ENCODE results near the gene AKAP7.

DNA sequence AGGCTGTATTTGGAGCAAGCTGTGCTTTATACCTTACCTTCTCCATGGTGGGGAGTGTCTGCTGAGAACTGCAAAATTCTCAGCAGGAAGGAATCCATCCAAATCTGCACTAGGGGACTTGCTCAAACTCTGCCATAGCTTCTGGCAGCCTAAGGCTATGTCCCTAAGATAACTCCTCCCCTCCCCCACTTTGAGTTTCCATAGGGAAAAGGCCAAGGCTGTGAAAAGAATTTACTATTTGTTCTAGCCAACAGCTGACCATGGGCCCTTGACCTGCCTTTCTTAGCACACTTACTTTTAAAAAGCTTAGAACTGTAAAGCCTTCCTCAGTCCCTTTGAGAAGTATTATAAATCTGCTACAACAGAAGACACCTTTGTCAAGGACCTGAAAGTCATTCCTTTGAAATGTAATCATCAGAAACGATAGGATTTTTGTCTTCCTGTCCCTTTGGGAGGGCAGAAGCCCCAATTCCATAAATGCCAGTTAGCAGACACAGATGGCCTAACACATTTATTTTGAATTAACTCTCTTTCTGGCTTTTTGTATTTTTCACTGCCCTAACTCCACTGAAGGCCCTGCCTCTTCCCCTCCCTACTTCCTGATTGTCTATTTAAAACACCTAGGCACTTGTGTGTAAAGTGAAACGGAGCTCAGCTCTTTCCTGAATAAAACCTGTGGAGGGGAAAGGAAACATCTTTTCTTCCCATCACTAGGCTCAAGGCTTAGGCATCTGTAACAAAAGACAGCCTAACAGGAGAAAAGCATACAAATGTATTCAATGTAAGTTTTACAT lies 157.1 kb downstream of the AKAP7 start:
- TF ChIP-seq, protein P1, sequence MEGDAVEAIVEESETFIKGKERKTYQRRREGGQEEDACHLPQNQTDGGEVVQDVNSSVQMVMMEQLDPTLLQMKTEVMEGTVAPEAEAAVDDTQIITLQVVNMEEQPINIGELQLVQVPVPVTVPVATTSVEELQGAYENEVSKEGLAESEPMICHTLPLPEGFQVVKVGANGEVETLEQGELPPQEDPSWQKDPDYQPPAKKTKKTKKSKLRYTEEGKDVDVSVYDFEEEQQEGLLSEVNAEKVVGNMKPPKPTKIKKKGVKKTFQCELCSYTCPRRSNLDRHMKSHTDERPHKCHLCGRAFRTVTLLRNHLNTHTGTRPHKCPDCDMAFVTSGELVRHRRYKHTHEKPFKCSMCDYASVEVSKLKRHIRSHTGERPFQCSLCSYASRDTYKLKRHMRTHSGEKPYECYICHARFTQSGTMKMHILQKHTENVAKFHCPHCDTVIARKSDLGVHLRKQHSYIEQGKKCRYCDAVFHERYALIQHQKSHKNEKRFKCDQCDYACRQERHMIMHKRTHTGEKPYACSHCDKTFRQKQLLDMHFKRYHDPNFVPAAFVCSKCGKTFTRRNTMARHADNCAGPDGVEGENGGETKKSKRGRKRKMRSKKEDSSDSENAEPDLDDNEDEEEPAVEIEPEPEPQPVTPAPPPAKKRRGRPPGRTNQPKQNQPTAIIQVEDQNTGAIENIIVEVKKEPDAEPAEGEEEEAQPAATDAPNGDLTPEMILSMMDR (IDR thresholded peaks at IDR 0.05) = no peak
- no peak for TF ChIP-seq POLR2AphosphoS5 (IDR thresholded peaks at IDR 0.05)
